Right atrium auricular region (tissue), 2 donors: Measurements from ENCODE around the gene KIF5A. TPM values are rescaled to one million over a fixed set of nuclear protein-coding genes. Genes with fewer than 3 reads are reported as not detected.

Experiments
- DNase-seq: peaks from one replicate; pipeline ENCODE4 v3.0.0-alpha.2; 2019; ENCODE audit warnings: low spot score
- H3K27ac ChIP-seq, 2 donors: fragments of 200-600 bp; sonication (generic); 1 replicate in 1 of 2; 2 replicates in 1 of 2; pipeline ENCODE4 v1.5.1; 2016 to 2019
- H3K27me3 ChIP-seq, 2 donors: fragments of 200-600 bp; sonication (generic); one replicate each; pipeline versions ENCODE4 v1.5.1 to v1.6.0; 2017 to 2019
- H3K36me3 ChIP-seq: fragments of 200-600 bp; sonication (generic); one replicate; pipeline ENCODE4 v1.5.1; 2016
- H3K4me1 ChIP-seq, 2 donors: fragments of 200-600 bp; sonication (generic); one replicate each; pipeline versions ENCODE4 v1.5.1 to v1.6.0; 2017 to 2019
- H3K4me3 ChIP-seq, 2 donors: fragments of 200-600 bp; sonication (generic); 1 replicate in 1 of 2; 2 replicates in 1 of 2; pipeline ENCODE4 v1.5.1; 2017 to 2019; ENCODE audit warnings: mild to moderate bottlenecking in 1 of 2, moderate library complexity in 1 of 2
- H3K9me3 ChIP-seq, 2 donors: fragments of 200-600 bp; sonication (generic); one replicate each; pipeline ENCODE4 v1.5.1; 2019
- CTCF ChIP-seq, 2 donors: fragments of 200-600 bp; sonication (generic); IDR thresholded peaks; one replicate each; pipeline ENCODE4 v1.5.1; 2019; ENCODE audit warnings: antibody characterized with exemption in 2 of 2
- total RNA-seq, 2 donors: library from RNA; depleted of rRNA; stranded (reverse); fragments of >200 nt; gene quantifications; one replicate each; pipeline ENCODE4 v1.1.0, GENCODE V29; 2016

The KIF5A gene
- total RNA-seq, 2 donors from 2014 or later, result 0.11 to 0.12 TPM

- no peak for DNase-seq
- Histone ChIP-seq H3K36me3 (peaks cover 100% of the 10 kb centered on the region), H3K27ac (no peak overlapping the region)
Observed at GRCh38 chr12:57530396-57531142, 19.3 kb upstream of the KIF5A start.

DNA sequence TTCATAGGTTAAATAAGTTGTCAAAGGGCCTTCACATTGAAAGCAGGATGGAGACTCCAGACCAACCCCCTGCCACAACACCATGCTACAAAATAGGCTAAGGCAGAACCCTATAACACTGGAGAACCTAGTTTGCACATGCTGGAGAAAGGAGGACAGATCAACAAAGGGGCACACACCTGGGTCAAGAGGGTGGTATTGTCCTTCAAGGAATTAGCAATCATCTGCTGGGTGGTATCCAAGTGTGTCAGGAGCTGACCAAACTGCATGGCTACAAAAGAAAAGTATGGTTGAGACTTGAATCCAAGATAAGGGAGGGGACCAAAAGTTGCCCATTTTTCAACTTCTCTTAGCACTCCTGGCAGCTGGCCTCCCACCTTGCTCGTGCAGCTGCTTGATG is 18.0 kb upstream of the KIF5A start:
- TF ChIP-seq CTCF (IDR thresholded peaks at IDR 0.05), result no peak
- H3K36me3 ChIP-seq, result peaks cover 87% of the 10 kb centered on the region

More at GRCh38 chr12:57530396-57531142, 19.3 kb upstream of the KIF5A start:
- Histone ChIP-seq H3K9me3 (no peaks in the 10 kb centered on the region), H3K27me3 (no peaks in the 10 kb centered on the region), H3K4me1 (peaks cover 0 to 6% of the 10 kb centered on the region in 2 donors), H3K4me3 (no peak overlapping the region)
- no peak for TF ChIP-seq CTCF (IDR thresholded peaks at IDR 0.05)

GRCh38 chr12:57533108-57533507 is 16.7 kb upstream of the KIF5A start:
- no peak for DNase-seq
- no peak for TF ChIP-seq CTCF (IDR thresholded peaks at IDR 0.05)
- no peaks in the 10 kb centered on the region for H3K4me1 ChIP-seq
- H3K36me3 ChIP-seq, result peaks cover 77% of the 10 kb centered on the region
- H3K27ac ChIP-seq, result no peak overlapping the region
- H3K4me3 ChIP-seq, result no peak overlapping the region
- H3K27me3 ChIP-seq, result no peaks in the 10 kb centered on the region
- no peaks in the 10 kb centered on the region for H3K9me3 ChIP-seq

More for the DNA sequence above, 18.0 kb upstream of the KIF5A start:
- no peak for DNase-seq
- Histone ChIP-seq H3K27me3 (no peaks in the 10 kb centered on the region), H3K9me3 (no peaks in the 10 kb centered on the region), H3K27ac (no peak overlapping the region), H3K4me1 (no peaks in the 10 kb centered on the region), H3K4me3 (no peak overlapping the region)

- Histone ChIP-seq H3K36me3 (peaks cover 77% of the 10 kb centered on the region), H3K4me3 (no peak overlapping the region), H3K27me3 (no peaks in the 10 kb centered on the region), H3K9me3 (no peaks in the 10 kb centered on the region), H3K27ac (no peak overlapping the region), H3K4me1 (no peaks in the 10 kb centered on the region)
- no peak for TF ChIP-seq CTCF (IDR thresholded peaks at IDR 0.05)
- DNase-seq, result no peak
Observed at GRCh38 chr12:57534250-57534649, 15.6 kb upstream of the KIF5A start.

DNA sequence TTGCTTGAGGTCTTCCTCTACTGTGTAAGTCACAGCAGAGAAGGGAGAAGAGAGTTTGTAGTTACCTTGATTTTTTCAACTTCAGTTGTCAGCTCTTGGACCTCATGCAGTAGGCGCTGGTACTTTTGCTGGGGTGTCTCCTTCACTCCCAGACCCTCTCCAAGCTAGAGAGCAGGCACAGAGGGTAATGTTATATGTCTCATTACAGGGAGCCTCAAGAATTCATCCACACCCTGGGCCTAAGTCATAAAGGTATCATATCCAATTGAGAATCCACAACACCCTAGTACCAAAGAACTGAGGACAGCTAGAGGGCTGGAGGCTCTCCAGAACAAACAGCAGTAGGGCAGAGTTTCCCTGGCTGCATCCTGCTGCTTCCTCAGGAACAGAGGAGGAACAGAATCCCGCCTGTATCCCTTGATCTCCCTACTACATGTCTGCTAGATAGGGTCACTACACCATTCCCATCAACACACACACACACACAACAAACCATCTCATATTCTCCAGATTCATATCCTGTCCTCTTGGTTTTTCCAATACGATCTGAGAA is 14.8 kb upstream of the KIF5A start:
- TF ChIP-seq CTCF (IDR thresholded peaks at IDR 0.05), result no peak
- Histone ChIP-seq H3K9me3 (no peaks in the 10 kb centered on the region), H3K4me3 (no peak overlapping the region), H3K4me1 (no peaks in the 10 kb centered on the region), H3K27ac (no peak overlapping the region), H3K36me3 (peaks cover 75% of the 10 kb centered on the region), H3K27me3 (no peaks in the 10 kb centered on the region)
- no peak for DNase-seq
